SU-DHL-6 (cell line): ENCODE measurements around the gene CREB3L4.

ENCODE experiments used
- H2AFZ ChIP-seq: fragments of 200-600 bp; sonication (generic); 2 replicates; pipeline ENCODE4 v1.6.1; 2014; ENCODE audit warnings: low read depth, mild to moderate bottlenecking, moderate library complexity, mixed read lengths, antibody characterized with exemption, low read length; ENCODE audit not compliant: severe bottlenecking
- H3F3A ChIP-seq: fragments of 200-600 bp; shearing (Covaris generic); 2 replicates; pipeline ENCODE4 v1.6.0; 2016; ENCODE audit warnings: antibody characterized with exemption, mild to moderate bottlenecking; ENCODE audit not compliant: insufficient read depth
- H3K27ac ChIP-seq: fragments of 200-600 bp; sonication (generic); 2 replicates; pipeline ENCODE4 v1.5.1; 2016; ENCODE audit warnings: low read depth, mild to moderate bottlenecking, low read length, moderate library complexity, mixed read lengths
- H3K27me3 ChIP-seq: fragments of 200-600 bp; sonication (generic), shearing (Covaris generic); 2 replicates; pipeline ENCODE4 v1.6.0; 2014; ENCODE audit warnings: mild to moderate bottlenecking, low read length
- H3K36me3 ChIP-seq: fragments of 200-600 bp; sonication (generic); 2 replicates; pipeline ENCODE4 v1.6.1; 2014; ENCODE audit warnings: mild to moderate bottlenecking, low read length, mixed read lengths
- H3K4me2 ChIP-seq: fragments of 300-600, 200-600 bp; shearing (Covaris generic), sonication (generic); 2 replicates; pipeline ENCODE4 v1.6.0; 2014; ENCODE audit warnings: low read length, low read depth, mild to moderate bottlenecking; ENCODE audit not compliant: poor library complexity, severe bottlenecking
- H3K4me3 ChIP-seq: fragments of 200-600 bp; sonication (generic); 2 replicates; pipeline ENCODE4 v1.5.1; 2014; ENCODE audit warnings: antibody characterized with exemption, low read length, mild to moderate bottlenecking, mixed read lengths; ENCODE audit not compliant: insufficient read depth, poor library complexity, severe bottlenecking
- H3K79me2 ChIP-seq: fragments of 200-600 bp; sonication (generic); 2 replicates; pipeline ENCODE4 v1.6.1; 2014; ENCODE audit warnings: mild to moderate bottlenecking, low read length, moderate library complexity; ENCODE audit not compliant: insufficient read depth
- H3K9ac ChIP-seq: fragments of 200-600 bp; sonication (generic); 2 replicates; pipeline ENCODE4 v1.7.0; 2014; ENCODE audit warnings: mild to moderate bottlenecking, low read length
- H3K9me2 ChIP-seq: fragments of 200-600 bp; sonication (generic); replicated peaks from 2 replicates; pipeline ENCODE4 v1.6.1; 2014; ENCODE audit warnings: low read length; ENCODE audit not compliant: insufficient read depth
- H3K9me3 ChIP-seq: fragments of 200-600 bp; sonication (generic); 2 replicates; pipeline ENCODE4 v1.6.1; 2014; ENCODE audit warnings: low read length, mixed read lengths; ENCODE audit not compliant: insufficient read depth
- H4K20me1 ChIP-seq: fragments of 200-600 bp; sonication (generic); 2 replicates; pipeline ENCODE4 v1.6.1; 2014; ENCODE audit warnings: low read depth, mild to moderate bottlenecking, antibody characterized with exemption, low read length, moderate library complexity, mixed read lengths
- CTCF ChIP-seq: fragments of 200-600 bp; sonication (generic); IDR thresholded peaks from one replicate; pipeline ENCODE4 v1.5.1; 2017; ENCODE audit warnings: antibody characterized with exemption, mild to moderate bottlenecking, low read length, moderate library complexity; ENCODE audit not compliant: insufficient read depth, poor library complexity, severe bottlenecking
- EZH2phosphoT487 ChIP-seq: fragments of 200-600 bp; sonication (generic), shearing (Covaris generic); conservative IDR thresholded peaks from 2 replicates; pipeline ENCODE4 v1.6.1; 2018; ENCODE audit warnings: mild to moderate bottlenecking, antibody characterized with exemption, low read length, moderate library complexity, mixed read lengths

Gene CREB3L4

GRCh38 chr1:154014154-154014907 is 46.6 kb downstream of the CREB3L4 start:
- Histone ChIP-seq H3F3A (no peaks in the 10 kb centered on the region), H3K36me3 (no peaks in the 10 kb centered on the region), H3K79me2 (no peaks in the 10 kb centered on the region), H2AFZ (no peak overlapping the region), H3K27ac (no peak overlapping the region), H3K4me2 (no peak overlapping the region), H3K9ac (no peak overlapping the region), H3K9me3 (no peaks in the 10 kb centered on the region), H3K27me3 (no peaks in the 10 kb centered on the region), H3K4me3 (no peak overlapping the region), H3K9me2 (no peaks in the 10 kb centered on the region), H4K20me1 (no peaks in the 10 kb centered on the region)
- TF ChIP-seq CTCF (no peak), EZH2phosphoT487 (no peak)

- Histone ChIP-seq H3K79me2 (no peaks in the 10 kb centered on the region), H4K20me1 (no peaks in the 10 kb centered on the region), H3K36me3 (no peaks in the 10 kb centered on the region), H3K9me2 (no peaks in the 10 kb centered on the region), H3K27ac (no peak overlapping the region), H3K9ac (no peak overlapping the region), H3K27me3 (no peaks in the 10 kb centered on the region), H3K4me2 (no peak overlapping the region), H3K9me3 (no peaks in the 10 kb centered on the region), H3F3A (no peaks in the 10 kb centered on the region), H2AFZ (no peak overlapping the region), H3K4me3 (no peak overlapping the region)
- TF ChIP-seq CTCF (no peak), EZH2phosphoT487 (no peak)
Measured at GRCh38 chr1:154019269-154019668, 51.6 kb downstream of the CREB3L4 start.

- Histone ChIP-seq H3K27ac (no peak overlapping the region), H4K20me1 (no peaks in the 10 kb centered on the region), H3K4me2 (no peak overlapping the region), H3K9ac (no peak overlapping the region), H3K9me3 (no peaks in the 10 kb centered on the region), H3K27me3 (no peaks in the 10 kb centered on the region), H3K9me2 (no peaks in the 10 kb centered on the region), H3K36me3 (no peaks in the 10 kb centered on the region), H3K4me3 (no peak overlapping the region), H3F3A (no peaks in the 10 kb centered on the region), H3K79me2 (no peaks in the 10 kb centered on the region), H2AFZ (no peak overlapping the region)
- no peak for TF ChIP-seq EZH2phosphoT487
- no peak for TF ChIP-seq CTCF
Measured at GRCh38 chr1:154019940-154020339, 52.2 kb downstream of the CREB3L4 start.
